HG02870 (cell line): Measurements from ENCODE around the gene TSPY1.
"Not testable (repeated sequence)": the region's sequence is repeated elsewhere in the genome, so short reads cannot be mapped to it uniquely, and the experiment has no call there.

Experiments
- ATAC-seq: cut with Tn5 transposase; IDR thresholded peaks from one replicate; pipeline ENCODE4 v1.9.1; 2021; ENCODE audit warnings: mild to moderate bottlenecking, moderate library complexity; ENCODE audit not compliant: unreplicated experiment

TSPY1 gene, protein sequence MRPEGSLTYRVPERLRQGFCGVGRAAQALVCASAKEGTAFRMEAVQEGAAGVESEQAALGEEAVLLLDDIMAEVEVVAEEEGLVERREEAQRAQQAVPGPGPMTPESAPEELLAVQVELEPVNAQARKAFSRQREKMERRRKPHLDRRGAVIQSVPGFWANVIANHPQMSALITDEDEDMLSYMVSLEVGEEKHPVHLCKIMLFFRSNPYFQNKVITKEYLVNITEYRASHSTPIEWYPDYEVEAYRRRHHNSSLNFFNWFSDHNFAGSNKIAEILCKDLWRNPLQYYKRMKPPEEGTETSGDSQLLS

DNA sequence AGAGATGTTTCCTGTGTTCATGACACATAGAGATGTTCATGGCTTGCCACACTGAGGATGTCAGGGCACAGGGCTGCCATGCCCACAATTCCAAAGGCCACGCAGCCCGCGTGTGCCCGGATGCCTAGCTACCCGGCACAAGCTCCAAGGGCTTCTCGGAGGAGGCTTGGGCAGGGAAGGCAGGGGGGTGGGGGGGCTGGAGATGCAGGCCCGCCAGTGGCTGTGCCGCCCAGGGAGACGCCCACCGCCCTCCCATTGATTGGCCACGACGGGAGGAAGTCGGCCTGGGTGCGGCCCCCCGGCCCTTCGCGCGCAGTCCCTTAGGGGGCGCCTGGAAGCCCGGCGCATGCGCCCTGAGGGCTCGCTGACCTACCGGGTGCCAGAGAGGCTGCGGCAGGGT lies at the start of gene TSPY1:
Gene TSPY1, plus strand, starts transcription at position 301 of the 400 bp plus-strand sequence. Its CDS starts 46 bp downstream, at position 347.
- not testable (repeated sequence) for ATAC-seq

DNA sequence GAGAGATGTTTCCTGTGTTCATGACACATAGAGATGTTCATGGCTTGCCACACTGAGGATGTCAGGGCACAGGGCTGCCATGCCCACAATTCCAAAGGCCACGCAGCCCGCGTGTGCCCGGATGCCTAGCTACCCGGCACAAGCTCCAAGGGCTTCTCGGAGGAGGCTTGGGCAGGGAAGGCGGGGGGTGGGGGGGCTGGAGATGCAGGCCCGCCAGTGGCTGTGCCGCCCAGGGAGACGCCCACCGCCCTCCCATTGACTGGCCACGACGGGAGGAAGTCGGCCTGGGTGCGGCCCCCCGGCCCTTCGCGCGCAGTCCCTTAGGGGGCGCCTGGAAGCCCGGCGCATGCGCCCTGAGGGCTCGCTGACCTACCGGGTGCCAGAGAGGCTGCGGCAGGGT lies 20.2 kb downstream of the TSPY1 start, which contains the start of gene TSPY9:
Gene TSPY9, plus strand, starts transcription at position 301 of the 400 bp plus-strand sequence. Its CDS starts 46 bp downstream, at position 347.
- not testable (repeated sequence) for ATAC-seq

DNA sequence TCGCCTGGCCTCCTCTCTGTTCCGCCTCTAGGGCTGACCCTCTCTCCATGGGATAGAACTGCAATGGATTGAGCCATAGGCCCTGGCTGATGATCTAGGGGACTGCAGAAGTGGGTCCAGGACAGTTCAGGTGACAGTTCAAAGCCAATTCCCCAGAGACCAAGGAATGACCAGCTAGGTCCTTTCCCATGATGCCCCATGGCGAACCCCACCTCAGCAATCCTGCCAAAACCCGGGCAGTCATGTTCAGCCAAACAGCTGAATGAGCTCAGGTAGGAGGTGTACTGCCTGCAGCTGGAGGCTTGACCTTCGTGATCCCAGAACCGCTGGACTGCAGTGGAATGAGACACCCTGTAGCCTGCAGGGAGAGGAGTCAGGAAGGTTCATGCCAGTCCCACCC lies 37.6 kb downstream of the TSPY1 start:
- ATAC-seq = not testable (repeated sequence)

DNA sequence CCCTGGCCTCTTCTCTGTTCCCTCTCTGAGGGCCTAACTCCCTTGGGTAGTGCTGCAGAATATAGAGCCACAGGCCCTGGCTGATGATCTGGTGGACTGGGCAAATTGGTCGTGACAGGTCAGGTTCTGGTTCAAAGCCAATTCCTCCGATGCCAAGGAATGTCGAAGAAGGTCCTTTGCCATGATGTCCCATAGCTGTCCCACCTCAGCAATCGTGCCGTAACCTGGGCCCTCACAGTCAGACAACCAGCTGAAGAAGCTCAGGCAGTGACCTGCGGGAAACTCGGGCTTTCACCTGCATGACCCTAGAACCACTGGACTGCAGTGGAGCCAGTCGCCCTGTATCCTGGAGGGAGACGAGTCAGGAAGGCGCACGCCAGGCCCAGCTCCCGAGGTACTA lies 49.5 kb downstream of the TSPY1 start:
- ATAC-seq = not testable (repeated sequence)
